HCEC 1CT (cell line): ENCODE data around the gene VEPH1.

Source experiments
- DNase-seq: peaks from one replicate; pipeline ENCODE4 v3.0.0-alpha.2; 2017

Gene VEPH1

DNA sequence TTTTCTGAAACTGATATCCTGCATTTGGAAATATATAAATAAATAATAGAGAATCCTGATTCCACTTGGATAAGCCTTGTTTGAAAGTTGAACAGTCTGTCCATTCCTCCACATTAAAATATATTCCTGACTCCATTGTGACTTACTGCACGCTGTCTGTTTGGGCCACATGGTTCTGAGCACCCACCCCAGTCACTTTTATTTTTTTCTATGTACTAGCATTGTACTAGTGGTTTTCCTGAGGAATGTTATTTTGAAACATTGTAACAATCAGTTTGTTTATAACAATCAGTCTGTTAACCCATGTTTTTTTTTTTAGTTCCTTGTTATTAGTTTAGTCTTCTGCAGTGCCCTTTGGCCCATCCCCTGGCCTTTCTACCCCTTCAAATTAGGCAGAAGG, 255.8 kb downstream of the VEPH1 start:
- DNase-seq = no peak

DNA sequence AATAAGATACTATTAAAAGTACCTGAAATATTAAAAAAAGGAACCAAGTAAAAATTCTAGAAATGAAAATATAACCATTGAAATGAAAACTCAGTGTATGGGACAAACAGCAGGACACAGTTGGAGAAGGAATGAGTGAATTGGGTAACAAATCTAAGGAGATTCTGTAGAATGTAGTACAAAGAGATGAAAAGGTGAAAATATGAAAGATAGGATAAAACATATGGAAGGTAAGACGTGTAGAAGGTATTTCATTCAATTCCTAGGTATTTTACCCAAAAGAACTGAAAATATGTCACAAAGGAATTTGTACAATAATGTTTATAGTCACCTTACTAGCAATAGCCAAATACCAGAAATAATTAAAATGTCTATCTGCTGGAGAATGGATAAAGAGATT, 260.4 kb downstream of the VEPH1 start:
- DNase-seq = no peak

DNA sequence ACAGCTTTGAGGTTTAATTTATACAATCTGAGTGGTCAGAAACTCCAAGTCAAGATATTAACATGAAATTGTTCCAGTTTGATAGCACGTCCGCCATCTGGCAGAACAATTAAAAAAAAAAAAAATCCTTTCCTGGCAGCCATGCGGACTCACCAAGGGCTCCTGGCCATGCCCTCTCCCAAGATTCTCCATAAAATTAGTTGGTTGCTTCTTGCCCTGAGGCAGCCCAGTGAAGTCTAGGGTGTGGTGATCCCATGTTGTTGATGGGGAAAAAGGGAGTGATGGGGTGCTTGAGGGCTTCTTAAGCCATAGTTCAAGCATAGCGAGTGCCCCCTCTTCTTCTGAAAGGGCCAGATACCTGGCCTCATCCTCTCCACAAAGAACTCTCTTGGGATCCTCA, 261.6 kb downstream of the VEPH1 start:
- DNase-seq = no peak

DNA sequence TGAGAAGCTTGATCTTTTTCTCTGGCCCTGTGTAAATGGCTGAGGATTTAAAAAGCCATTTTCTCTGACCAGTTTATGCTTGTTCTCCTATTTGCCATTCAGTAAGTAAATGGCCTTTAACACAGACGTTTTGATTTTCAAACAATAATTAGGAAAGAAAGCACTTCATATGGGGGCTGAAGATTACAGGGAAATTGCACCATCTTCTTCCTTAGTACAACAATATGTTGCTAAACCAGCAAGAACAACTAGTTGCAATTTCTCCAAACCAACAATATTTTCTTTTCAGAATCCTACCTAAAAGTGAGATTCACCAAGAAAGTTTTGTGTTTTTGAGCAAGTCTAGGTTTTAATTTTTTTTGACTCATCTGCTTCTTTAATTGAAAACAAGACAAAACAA, 262.8 kb downstream of the VEPH1 start:
- DNase-seq = no peak

DNA sequence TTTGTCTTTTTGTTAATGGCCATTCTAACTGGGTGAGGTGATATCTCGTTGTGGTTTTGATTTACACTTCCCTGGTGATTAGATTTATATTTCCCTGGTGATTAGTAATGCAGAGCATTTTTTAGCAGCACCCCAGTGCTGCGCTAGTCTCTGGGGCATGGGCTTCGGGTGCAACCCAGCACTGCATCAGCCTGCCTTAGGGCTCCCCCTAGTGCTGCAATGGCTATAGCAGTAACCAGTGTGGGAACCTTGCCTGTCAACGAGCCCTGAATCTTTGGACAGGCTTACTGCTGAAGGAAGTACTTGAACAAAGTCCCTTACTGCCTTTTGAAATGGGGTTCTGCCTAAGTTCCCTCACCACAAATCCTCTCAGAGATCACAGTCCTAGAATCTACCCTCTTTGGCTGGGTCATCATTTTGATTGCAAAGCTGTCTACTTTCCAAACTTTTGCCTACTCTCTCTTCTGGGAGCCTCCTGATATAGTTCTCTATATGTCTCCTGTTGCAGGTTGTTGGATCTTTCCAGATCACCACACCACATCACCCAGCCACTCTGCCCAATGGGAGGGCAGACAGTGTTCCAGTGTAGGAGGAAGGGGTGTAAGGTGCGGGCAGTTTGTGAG, 264.0 kb downstream of the VEPH1 start:
- peak; percentile 69 for DNase-seq

DNA sequence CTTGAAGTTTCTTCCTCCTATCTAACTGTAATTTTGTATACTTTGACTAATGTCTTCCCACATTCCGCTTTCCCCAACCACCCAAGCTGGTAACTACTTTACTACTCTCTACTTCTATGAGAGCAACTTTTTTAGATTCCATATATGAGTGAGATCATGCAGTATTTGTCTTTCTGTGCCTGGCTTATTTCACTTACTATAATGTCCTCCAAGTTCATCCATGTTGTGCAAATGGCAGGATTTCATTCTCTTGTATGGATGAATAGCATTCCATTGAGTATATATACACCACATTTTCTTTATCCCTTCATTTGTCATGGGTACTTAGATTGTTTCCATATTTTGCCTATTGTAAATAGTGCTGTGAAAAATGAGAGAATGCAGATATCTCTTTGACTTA, 264.8 kb downstream of the VEPH1 start:
- no peak for DNase-seq

DNA sequence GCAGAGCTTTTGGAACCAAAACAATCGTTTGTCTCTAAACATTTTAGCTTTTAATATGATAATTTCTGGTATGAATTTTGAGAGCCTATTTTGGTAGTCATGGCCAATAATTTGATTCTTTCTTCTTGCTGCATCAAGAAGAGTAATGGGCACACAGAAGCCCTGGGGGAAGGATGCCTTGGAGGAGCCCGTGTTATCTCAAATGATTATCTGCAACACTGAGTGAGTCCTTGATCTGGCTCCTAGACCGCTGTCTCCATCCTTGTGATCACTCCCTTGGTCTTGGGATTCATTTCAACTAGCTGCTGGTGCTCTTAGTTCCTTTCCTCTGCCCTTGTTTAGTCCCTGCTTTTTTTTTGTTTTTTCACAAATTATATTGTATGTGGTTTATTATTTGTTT, 265.3 kb downstream of the VEPH1 start:
- DNase-seq = no peak

DNA sequence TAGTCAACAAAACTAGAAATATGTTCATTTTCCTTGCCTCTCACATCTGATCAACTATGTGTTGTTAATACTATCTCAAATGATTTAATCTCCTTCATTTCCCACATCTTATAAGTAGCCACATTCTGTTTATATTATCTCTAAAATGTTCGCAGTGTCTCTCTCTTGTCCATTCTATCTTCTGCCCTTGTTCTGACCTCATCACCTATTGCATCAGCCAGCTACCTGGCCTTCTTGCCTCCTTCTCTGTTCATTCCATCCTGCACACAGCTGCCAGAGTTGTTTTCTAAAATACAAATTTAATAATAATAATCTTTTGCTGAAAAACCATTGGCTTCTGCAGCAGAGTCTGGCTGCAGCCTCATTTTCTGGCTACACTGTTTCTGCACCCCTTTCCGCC, 267.9 kb downstream of the VEPH1 start:
- DNase-seq = no peak

DNA sequence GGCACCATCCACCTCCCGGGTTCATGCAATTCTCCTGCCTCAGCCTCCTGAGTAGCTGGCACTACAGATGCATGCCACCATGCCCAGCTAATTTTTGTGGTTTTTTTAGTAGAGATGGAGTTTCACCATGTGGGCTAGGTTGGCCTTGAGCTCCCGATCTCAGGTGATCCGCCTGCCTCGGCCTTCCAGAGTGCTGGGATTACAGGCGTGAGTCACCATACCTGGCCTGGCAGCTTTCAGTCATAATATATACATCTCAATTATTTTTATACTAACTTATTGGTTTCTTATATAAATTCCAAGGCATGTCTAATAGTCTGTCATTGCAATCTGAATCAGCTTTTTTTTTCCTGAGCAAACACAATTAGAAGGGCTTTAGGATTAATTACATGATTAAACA, 269.3 kb downstream of the VEPH1 start:
- DNase-seq = no peak

DNA sequence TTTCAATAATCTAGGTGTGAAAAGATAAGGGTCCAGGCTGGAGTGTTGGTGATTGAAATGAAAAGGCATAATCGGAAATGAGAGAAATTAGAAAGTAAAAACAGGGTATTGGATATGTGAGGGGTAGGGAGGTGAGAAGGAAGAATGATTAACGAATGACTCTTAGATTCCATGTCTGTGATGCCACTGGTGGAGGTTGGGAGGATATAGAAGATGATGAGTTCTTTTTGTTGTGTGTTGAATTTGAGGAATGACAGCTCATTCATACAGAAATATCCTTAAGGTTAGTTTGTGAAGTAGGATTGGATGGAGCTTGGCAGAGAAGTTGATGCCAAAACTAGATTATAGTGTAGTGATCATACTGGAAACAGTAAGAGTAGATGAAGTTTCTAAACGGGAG, 271.1 kb downstream of the VEPH1 start:
- peak; percentile 6 for DNase-seq

DNA sequence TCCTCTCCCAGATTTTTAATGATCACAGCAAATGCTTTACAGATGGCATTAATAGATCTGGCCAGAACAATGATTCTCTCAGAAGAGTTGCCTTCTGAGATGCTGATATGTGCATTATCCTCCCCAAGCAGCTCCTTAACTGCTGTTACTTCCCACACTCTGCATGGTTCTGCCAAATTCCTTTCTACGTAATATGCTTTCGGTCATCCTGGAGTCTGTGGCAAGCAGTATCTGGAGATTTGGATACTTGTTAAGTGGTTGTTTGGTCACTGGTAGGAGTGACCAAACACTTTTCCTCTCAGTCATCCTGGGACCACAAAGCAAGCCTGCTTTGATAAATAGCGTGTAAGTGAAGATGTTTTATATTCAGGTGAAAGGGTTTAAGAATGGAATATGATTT, 272.1 kb downstream of the VEPH1 start:
- no peak for DNase-seq

DNA sequence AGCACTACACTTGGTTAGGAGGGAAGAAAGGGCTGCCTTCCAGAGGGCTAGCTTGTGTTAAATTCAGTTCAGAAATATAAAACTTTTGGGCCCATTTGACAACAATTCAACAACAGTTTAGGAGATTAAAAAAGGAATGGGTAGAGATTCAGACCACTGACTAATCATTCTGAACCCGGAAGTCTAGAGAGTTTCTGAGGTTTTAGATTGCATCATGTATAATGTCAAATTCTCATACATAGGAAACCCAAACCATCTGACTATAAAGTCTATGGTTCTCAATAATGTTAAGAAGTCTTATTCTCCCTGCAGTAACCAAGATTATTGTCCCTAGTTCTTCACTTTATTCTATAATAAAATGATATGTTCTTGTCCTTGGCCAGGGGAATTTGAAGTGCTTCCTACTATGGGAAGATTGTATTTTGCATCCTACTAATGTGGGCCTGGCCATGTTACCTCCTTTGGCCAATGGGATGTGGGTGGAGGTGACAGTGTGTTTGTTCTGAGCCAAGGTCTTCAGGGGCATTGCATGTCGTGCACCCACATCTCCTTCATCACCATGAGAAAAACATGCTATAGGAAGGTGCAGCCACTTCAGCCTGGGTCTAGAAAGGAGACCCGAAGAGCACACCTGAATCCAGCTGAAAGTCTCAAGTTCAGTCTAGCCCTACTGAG, 276.9 kb downstream of the VEPH1 start:
- DNase-seq = peak; percentile 70

DNA sequence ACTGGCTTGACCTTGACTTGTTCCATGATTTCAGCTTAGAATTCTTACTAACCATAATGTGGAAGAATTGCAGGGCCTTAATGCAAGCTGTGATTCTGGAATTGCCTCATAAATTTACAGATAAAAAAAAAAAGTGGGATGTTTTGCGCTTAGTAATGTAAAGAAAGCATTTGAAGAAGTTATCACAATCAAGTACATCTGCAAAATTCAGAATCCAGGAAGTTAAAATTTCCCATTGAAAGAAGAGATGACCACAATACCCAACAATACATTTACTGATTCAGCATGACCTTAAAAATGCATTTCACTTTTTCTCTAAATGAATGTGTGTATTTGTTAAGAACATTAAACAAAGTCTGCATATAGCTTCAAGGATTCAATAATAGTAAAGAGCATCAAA, 278.2 kb downstream of the VEPH1 start:
- DNase-seq = no peak

DNA sequence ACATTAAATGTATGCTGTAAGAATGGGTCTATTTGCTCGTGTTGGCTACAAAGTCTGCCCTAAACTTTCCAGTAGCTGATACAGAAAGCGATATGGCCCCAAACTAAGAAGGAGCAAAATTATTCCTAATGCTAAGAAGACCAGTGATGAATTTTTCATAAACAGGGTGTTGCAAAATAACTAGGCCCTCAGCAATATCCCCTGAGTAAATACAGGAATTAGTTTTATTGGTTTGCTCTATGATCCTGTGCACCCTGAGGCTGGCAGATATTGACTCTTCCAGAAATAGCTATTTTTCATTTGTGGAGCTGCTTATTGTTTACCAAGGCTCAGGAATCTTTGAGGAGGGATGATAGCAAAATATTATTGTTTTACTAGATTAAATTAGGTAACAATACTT, 282.3 kb downstream of the VEPH1 start:
- DNase-seq = no peak

DNA sequence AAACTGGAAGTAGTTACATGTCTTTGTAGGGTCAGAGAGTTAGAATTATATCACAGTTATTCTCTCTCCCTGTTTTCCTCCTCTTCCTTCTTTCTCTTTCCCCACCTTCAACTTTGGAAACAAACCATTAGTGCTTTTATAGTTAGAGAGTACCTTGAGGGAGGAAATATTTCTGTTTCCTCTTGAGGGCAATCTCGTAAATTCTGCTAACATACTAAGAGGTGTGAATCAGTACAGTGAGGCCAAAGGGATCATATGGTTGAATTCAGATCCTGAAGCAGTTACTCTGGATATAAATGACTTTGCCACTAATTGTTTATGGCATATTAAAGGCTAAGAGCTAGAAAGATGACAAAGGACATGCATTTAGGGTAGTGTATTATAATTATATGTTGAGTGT, 283.0 kb downstream of the VEPH1 start:
- DNase-seq = no peak

DNA sequence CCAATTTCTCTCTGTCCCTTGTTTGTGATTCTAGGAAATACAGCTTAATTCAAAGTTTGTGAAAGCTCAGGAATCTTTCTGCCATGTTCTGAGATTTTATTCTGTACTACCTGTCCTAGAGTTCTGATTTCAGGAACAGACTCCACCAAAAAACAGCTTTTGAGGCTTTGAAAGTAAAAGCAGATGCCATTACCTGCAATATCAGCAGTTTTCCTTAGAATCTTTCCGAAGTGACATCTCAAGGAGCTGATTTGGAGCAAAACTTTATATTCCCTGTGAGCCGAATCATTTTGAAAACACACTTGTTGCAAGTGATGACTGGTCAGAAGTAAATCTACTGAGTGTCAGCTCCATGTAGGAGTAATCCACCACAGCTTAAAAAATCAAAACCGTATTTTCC, 284.0 kb downstream of the VEPH1 start:
- DNase-seq = no peak
